Ecto neural progenitor cell (in vitro differentiated cells): ENCODE measurements around the gene GIGYF1.
A peak's percentile ranks its signal among the peaks of the same experiment; 100 is the strongest.
"Not testable (repeated sequence)": the region's sequence is repeated elsewhere in the genome, so short reads cannot be mapped to it uniquely, and the experiment has no call there.

Experiments used
- DNase-seq: peaks from one replicate; pipeline ENCODE4 v3.0.0-alpha.2; 2018; ENCODE audit warnings: low spot score

GIGYF1 gene

GRCh38 chr7:100694098-100694745 is at the start of gene GIGYF1:
TSS of gene GIGYF1 (minus strand) at chr7:100694250. CDS start at chr7:100688238, 6,012 bp downstream.
- peak; percentile 86 for DNase-seq

- DNase-seq = no peak
Observed at GRCh38 chr7:100739934-100740333, 45.9 kb upstream of the GIGYF1 start.

GRCh38 chr7:100736671-100737070 is 42.6 kb upstream of the GIGYF1 start:
- DNase-seq = no peak

GRCh38 chr7:100735730-100736129 is 41.7 kb upstream of the GIGYF1 start:
- DNase-seq = no peak

DNA sequence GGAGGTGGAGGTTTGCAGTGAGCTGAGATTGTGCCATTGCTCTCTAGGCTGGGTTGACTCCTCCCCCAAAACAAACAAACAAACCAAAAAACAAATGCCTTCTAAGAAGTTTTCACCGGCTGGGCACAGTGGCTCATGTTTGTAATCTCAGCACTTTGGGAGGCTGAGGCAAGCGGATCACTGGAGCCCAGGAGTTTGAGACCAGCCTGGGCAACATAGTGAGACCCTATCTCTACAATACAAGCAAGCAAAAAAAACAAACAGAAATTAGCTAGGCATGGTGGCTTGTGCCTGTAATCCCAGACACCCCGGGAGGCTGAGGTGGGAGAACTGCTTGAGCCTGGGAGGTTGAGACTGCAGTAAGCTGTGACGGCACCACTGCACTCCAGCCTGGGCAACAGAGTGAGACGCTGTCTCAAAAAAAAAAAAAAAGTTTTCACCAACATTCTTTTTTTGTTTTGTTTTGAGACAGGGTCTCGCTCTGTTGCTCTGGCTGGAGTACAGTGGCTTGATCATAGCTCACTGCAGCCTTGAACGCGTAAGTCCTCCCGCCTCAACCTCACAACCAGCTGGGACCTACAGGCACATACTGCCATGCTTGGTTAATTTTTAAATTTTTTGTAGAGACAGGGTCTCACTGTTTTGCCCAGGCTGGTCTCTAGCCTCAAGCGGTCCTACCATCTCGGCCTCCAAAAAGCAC is 38.0 kb upstream of the GIGYF1 start:
- DNase-seq = no peak

GRCh38 chr7:100730136-100730800 is 36.2 kb upstream of the GIGYF1 start:
- DNase-seq = no peak

- no peak for DNase-seq
Observed at GRCh38 chr7:100728196-100728595, 34.1 kb upstream of the GIGYF1 start.

- no peak for DNase-seq
Observed at GRCh38 chr7:100726996-100727761, 33.1 kb upstream of the GIGYF1 start.

GRCh38 chr7:100724364-100724763 is 30.3 kb upstream of the GIGYF1 start:
- not testable (repeated sequence) for DNase-seq

DNA sequence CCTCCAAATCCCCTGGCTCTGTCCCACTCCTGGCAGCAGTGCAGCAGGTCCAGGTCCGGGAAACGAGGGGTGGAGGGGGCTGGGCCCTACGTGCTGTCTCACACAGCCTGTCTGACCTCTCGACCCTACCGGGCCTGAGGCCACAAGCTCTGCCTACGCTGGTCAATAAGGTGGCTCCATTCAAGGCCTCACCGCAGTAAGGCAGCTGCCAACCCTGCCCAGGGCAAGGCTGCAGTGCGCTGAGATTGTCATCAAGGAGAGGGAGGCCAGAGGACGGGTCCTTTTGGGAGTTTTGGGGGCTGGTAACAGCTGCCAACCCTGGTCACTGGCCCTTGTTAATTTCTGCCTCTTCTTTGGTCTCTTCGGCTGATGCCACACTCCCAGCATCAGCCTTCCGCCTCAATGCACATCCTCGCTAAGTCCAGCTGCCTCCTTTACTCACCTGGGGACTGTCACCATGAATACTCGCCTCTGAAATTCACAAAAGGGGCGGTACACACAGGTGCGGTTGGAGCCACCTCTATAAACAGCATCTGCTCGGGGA is 29.8 kb upstream of the GIGYF1 start:
- no peak for DNase-seq

DNA sequence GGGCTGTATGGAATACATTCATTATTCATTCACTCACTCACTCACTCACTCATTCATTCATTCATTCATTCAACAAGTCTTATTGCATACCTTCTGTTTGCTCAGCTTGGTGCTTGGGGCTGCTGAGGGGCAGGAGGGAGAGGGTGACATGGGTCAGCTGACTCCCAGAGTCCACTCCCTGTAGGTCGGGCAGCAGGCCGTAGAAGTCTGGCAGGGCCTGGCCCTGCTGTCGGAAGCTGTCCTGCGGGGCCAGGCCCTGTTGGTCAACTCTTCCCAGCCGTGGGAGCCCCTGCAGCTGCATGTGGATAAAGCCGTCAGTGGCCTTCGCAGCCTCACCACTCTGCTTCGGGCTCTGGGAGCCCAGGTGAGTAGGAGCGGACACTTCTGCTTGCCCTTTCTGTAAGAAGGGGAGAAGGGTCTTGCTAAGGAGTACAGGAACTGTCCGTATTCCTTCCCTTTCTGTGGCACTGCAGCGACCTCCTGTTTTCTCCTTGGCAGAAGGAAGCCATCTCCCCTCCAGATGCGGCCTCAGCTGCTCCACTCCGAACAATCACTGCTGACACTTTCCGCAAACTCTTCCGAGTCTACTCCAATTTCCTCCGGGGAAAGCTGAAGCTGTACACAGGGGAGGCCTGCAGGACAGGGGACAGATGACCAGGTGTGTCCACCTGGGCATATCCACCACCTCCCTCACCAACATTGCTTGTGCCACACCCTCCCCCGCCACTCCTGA is 28.6 kb upstream of the GIGYF1 start:
- DNase-seq = no peak

- no peak for DNase-seq
Observed at GRCh38 chr7:100721505-100721812, 27.4 kb upstream of the GIGYF1 start.

- DNase-seq = no peak
Observed at GRCh38 chr7:100720671-100721504, 26.8 kb upstream of the GIGYF1 start.

- no peak for DNase-seq
Observed at GRCh38 chr7:100720279-100720670, 26.2 kb upstream of the GIGYF1 start, which contains the start of gene EPO. TSS of gene EPO (plus strand) at chr7:100720468. CDS start at chr7:100720981, 513 bp downstream.

- no peak for DNase-seq
Observed at GRCh38 chr7:100719523-100720278, 25.7 kb upstream of the GIGYF1 start.

DNA sequence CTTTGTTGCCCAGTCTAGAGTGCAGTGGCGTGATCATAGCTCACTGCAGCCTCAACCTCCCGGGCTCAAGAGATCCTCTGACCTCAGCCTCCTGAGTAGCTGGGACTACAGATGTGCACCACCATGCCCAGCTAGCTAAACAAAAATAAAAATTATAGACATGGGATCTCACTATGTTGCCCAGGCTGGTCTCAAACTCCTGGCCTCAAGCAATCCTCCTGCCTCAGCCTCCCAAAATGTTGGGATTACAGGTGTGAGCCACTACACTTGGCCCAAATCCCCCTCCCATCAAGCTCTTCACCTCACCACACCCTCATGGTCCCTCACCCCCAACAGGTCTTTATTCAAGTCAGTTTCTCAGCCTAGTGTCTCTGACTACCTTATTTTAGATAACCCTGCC is 23.0 kb upstream of the GIGYF1 start:
- DNase-seq = not testable (repeated sequence)

- no peak for DNase-seq
Observed at GRCh38 chr7:100714725-100715124, 20.7 kb upstream of the GIGYF1 start.

DNA sequence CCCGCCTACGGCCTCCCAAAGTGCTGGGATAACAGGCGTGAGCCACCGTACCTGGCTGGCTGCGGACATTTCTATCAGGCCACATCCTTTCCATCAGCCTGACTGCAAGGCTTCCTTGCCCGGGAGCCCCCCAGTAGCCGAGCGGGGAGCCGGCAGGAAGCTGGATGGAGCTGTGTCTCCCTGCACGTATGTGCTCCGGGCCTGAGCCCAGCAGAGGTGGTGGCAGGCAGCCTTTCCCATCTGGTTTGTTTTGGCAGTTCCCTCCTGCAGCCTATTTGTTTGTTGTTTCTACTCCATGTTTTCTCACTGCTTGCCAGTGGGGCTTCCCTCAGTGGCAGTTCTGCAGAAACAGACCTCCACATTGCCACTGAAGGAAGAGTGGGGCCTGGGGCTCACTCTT is 17.3 kb upstream of the GIGYF1 start:
- DNase-seq = no peak

DNA sequence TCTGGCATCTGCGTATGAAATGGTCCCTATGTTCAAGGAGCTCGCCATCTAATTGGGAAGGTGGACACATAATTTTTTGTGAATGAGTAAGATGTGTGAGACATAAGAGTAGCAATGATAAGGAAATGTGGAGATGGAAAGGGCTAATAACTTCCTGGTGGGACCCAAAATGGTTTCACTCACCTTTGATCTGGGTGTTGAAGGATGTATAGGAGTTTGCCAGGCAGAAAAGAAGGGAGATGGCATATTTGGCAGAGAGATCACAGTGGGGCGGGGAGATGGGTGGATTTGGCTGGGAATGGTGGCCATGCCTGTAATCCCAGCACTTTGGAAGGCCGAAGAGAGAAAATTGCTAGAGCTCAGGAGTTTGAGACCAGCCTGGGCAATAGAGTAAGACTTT is 16.4 kb upstream of the GIGYF1 start:
- DNase-seq = no peak

- no peak for DNase-seq
Observed at GRCh38 chr7:100708395-100708794, 14.3 kb upstream of the GIGYF1 start.
